ENCODE measurements around the gene SNX27.
A peak's percentile ranks its signal among the peaks of the same experiment; 100 is the strongest.

SNX27 gene

DNA sequence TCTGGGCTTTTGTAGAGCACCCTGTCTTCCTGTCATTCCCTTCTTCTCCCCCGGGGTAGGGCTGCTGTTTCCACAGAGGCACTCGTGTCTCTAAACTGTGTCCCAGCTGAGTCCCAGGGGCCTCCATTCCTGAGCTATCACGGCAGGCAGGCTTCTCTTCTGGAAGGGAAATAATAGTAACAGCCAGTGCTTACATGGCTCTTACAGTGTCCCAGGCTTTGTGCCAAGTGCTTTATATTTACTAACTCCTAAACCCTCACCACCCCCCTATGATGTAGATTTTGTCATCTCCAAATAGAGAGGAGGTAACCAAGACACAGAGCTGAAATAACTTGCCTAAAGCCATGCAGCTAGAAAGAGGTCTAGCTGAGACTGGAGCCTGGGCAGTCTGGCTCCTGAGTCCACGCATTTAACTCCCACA lies 106.2 kb downstream of the SNX27 start:
- Histone ChIP-seq H3K36me3 (ENCODE audit: control insufficient read depth, low read depth, low read length) (no peaks in the 10 kb centered on the region), H3K27ac (ENCODE audit: low read length) (no peak overlapping the region), H3K9me3 (ENCODE audit: control insufficient read depth, low read depth, low read length) (no peaks in the 10 kb centered on the region), H3K4me3 (ENCODE audit: low read length) (no peak overlapping the region), H3K9ac (ENCODE audit: low read length) (no peak overlapping the region), H3K27me3 (ENCODE audit: control insufficient read depth, insufficient read depth, low read length) (peaks cover 57% of the 10 kb centered on the region), H3K4me1 (ENCODE audit: control insufficient read depth, low read depth, low read length) (peaks cover 12% of the 10 kb centered on the region)

- no peaks in the 10 kb centered on the region for H3K9me3 ChIP-seq (ENCODE audit: control insufficient read depth, low read depth, low read length)
- no peak overlapping the region for H3K9ac ChIP-seq (ENCODE audit: low read length)
- peaks cover 62% of the 10 kb centered on the region for H3K27me3 ChIP-seq (ENCODE audit: control insufficient read depth, insufficient read depth, low read length)
- peaks cover 12% of the 10 kb centered on the region for H3K4me1 ChIP-seq (ENCODE audit: control insufficient read depth, low read depth, low read length)
- H3K27ac ChIP-seq (ENCODE audit: low read length), result no peak overlapping the region
- no peak overlapping the region for H3K4me3 ChIP-seq (ENCODE audit: low read length)
- no peaks in the 10 kb centered on the region for H3K36me3 ChIP-seq (ENCODE audit: control insufficient read depth, low read depth, low read length)
Measured at GRCh38 chr1:151718666-151719065, 106.8 kb downstream of the SNX27 start.

GRCh38 chr1:151720125-151720524 lies 108.3 kb downstream of the SNX27 start:
- no peak overlapping the region for H3K27ac ChIP-seq (ENCODE audit: low read length)
- H3K4me3 ChIP-seq (ENCODE audit: low read length), result no peak overlapping the region
- H3K9ac ChIP-seq (ENCODE audit: low read length), result no peak overlapping the region
- peaks cover 66% of the 10 kb centered on the region for H3K27me3 ChIP-seq (ENCODE audit: control insufficient read depth, insufficient read depth, low read length)
- peaks cover 21% of the 10 kb centered on the region for H3K4me1 ChIP-seq (ENCODE audit: control insufficient read depth, low read depth, low read length)
- H3K36me3 ChIP-seq (ENCODE audit: control insufficient read depth, low read depth, low read length), result no peaks in the 10 kb centered on the region
- no peaks in the 10 kb centered on the region for H3K9me3 ChIP-seq (ENCODE audit: control insufficient read depth, low read depth, low read length)

- no peaks in the 10 kb centered on the region for H3K36me3 ChIP-seq (ENCODE audit: control insufficient read depth, low read depth, low read length)
- H3K4me3 ChIP-seq (ENCODE audit: low read length), result no peak overlapping the region
- peaks cover 21% of the 10 kb centered on the region for H3K4me1 ChIP-seq (ENCODE audit: control insufficient read depth, low read depth, low read length)
- H3K27ac ChIP-seq (ENCODE audit: low read length), result no peak overlapping the region
- H3K9me3 ChIP-seq (ENCODE audit: control insufficient read depth, low read depth, low read length), result no peaks in the 10 kb centered on the region
- H3K9ac ChIP-seq (ENCODE audit: low read length), result no peak overlapping the region
- H3K27me3 ChIP-seq (ENCODE audit: control insufficient read depth, insufficient read depth, low read length), result peaks cover 66% of the 10 kb centered on the region
Measured at GRCh38 chr1:151720554-151720953, 108.7 kb downstream of the SNX27 start.

DNA sequence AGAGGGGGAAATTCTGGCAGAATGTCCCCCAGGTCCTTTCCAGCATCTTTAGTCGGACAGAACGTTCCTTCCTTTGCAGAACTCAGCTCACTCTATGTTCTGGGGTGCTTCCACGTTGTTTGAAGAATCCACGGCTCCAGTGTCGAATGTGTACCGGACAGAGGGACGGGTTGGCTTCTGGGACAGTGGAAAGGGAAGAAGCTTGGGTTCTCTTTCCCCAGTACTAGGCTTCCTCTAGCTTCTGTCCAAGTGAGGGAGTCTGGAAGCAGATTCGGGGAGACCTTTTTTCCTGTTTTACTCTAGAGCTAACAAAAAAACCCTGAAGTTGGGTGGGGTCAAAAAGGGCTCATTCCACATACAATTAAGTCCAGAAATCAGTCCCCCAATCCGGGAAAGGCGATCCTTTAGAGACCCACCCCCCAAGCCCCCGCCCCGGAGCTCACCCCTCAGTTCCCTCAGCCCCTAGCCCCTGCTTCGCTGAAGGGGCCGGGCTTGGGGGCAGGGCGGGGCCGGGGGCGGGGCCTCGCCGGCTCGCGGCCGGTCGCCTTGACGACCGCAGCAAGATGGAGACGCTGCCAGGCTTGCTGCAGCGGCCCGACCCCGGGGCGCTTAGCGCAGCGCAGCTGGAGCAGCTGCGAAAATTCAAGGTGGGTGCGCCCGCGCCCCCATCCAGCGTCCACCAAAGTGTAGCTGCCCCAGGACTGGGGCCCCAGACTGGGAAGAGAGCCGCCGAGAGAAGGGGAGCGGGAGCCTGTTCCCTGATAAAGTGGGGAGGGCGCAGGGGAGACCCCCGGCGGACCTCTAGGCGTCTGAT lies 109.3 kb downstream of the SNX27 start, which contains the start of gene RIIAD1:
RIIAD1 (plus strand) TSS at position 549 of the 814 bp plus-strand sequence; CDS start at position 564, 15 bp downstream.
- H3K9me3 ChIP-seq (ENCODE audit: control insufficient read depth, low read depth, low read length), result no peaks in the 10 kb centered on the region
- H3K36me3 ChIP-seq (ENCODE audit: control insufficient read depth, low read depth, low read length), result no peaks in the 10 kb centered on the region
- H3K4me1 ChIP-seq (ENCODE audit: control insufficient read depth, low read depth, low read length), result peaks cover 17% of the 10 kb centered on the region
- H3K27me3 ChIP-seq (ENCODE audit: control insufficient read depth, insufficient read depth, low read length), result peaks cover 66% of the 10 kb centered on the region
- no peak within 1 kb of the TSS for H3K9ac ChIP-seq (ENCODE audit: low read length)
- no peak within 1 kb of the TSS for H3K27ac ChIP-seq (ENCODE audit: low read length)
- H3K4me3 ChIP-seq (ENCODE audit: low read length), result peak within 1 kb of the TSS; percentile 64

DNA sequence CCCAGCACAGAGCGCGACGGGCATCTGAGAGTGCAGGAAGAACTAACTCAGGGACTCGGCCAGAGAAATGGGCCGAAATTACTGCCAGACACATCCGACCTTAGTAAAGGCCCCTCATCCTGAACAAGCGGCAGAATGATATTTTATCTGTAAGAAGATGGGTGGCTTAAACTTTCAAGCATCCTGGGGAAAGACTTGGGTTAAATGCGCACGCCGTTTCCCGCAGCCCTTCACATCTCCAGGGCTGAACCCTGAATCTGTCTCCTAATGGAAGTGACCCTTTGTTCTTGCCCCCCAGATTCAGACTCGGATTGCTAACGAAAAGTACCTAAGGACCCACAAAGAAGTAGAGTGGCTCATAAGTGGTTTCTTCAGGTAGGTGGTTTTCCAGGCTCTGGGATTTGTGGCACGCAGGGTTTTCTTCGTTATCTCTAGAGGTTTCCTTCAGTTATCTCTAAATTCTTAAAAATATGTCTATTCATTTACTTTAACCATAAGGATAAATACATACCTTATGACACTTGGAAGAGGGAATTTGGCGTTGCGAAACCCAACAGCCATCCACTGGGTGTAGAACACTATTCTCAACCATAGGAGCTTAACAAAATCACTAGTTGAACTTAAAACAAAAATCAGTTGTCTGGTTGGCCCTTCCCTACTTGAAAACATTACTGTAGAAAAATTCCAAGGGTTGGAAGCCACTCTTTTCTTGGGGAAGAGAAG lies 110.1 kb downstream of the SNX27 start:
- Histone ChIP-seq H3K27ac (ENCODE audit: low read length) (no peak overlapping the region), H3K4me1 (ENCODE audit: control insufficient read depth, low read depth, low read length) (peaks cover 17% of the 10 kb centered on the region), H3K9ac (ENCODE audit: low read length) (no peak overlapping the region), H3K9me3 (ENCODE audit: control insufficient read depth, low read depth, low read length) (no peaks in the 10 kb centered on the region), H3K4me3 (ENCODE audit: low read length) (peak overlapping the region; percentile 64), H3K27me3 (ENCODE audit: control insufficient read depth, insufficient read depth, low read length) (peaks cover 66% of the 10 kb centered on the region), H3K36me3 (ENCODE audit: control insufficient read depth, low read depth, low read length) (no peaks in the 10 kb centered on the region)

DNA sequence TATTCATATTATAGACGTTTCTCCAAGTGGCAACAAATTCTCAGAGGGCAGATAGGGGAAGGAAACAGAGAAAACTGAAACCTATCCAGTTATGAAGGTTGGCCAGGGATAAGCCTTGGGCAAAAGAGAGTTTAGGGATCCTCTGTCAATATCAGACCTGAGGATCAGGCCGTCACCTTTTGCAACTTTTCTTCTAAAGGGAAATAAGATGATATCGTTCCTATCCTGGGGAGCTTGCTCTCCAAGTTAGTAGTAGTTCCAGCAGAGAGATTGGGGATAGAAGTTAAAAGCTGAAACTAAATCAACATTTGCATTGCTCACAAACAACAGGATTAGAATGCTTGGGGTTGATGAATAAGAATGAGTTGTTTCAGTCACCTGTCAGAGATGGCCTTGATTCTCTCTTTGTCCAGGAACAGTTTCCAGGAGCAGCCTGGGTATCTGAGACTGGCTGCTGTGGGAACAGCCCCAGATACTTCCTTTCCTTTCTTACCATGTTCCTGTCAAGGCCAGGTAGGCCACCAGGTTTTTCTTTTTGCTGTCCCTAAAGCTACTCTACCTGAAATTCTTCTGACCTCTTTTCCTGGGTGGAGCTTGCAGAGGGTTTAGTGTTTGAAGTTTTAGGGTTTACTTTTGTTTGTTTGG lies 112.0 kb downstream of the SNX27 start:
- Histone ChIP-seq H3K27ac (ENCODE audit: low read length) (no peak overlapping the region), H3K4me1 (ENCODE audit: control insufficient read depth, low read depth, low read length) (peaks cover 28% of the 10 kb centered on the region), H3K9me3 (ENCODE audit: control insufficient read depth, low read depth, low read length) (no peaks in the 10 kb centered on the region), H3K27me3 (ENCODE audit: control insufficient read depth, insufficient read depth, low read length) (peaks cover 59% of the 10 kb centered on the region), H3K9ac (ENCODE audit: low read length) (no peak overlapping the region), H3K4me3 (ENCODE audit: low read length) (no peak overlapping the region), H3K36me3 (ENCODE audit: control insufficient read depth, low read depth, low read length) (no peaks in the 10 kb centered on the region)

DNA sequence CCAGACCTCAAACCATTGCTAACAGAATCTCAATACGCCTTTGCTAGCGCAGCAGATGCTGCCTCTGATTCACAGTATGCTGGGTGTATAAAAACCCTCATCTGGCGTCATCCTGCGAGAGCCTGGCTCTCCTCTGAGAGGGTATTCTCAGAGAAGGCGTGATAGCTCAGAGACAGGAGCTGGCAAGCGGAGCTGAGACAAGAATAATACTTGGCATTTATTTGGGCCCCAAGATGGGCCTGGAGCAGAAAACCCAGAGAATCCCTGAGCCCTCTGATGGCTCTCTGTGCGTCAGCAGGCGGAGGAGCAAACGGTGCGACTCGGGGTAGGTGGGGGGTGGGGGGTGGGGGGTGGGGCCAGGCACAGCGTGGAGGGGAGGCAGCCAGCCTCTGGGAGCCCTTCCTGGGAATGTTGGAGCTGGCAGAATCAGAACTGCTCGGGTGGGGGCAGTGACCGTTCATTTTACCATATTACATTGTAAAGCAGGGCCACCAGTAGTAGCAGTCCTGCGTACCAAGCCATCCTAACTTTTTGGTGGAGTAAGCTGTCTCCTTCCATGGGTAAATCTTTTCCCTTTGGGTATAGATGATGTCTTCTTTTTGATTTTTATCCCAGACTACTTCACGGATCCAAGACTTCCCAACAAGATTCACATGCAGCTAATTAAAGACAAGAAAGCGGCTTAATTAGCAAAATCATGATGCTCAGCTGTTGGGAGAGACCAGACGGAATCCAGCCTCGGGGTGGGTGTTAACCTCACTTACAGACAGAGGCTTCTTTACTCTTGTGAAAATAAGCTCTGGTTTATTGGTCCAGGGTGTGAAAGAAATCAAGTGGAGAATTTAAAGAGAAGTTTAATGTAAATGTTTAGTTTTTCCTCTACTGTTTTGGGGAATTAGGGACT lies 116.6 kb downstream of the SNX27 start:
- Histone ChIP-seq H3K9ac (ENCODE audit: low read length) (no peak overlapping the region), H3K4me1 (ENCODE audit: control insufficient read depth, low read depth, low read length) (peaks cover 27% of the 10 kb centered on the region)

GRCh38 chr1:151729157-151729965 lies 117.5 kb downstream of the SNX27 start:
- H3K9me3 ChIP-seq (ENCODE audit: control insufficient read depth, low read depth, low read length), result no peaks in the 10 kb centered on the region
- H3K4me1 ChIP-seq (ENCODE audit: control insufficient read depth, low read depth, low read length), result peaks cover 20% of the 10 kb centered on the region
- H3K27ac ChIP-seq (ENCODE audit: low read length), result no peak overlapping the region
- peaks cover 11% of the 10 kb centered on the region for H3K27me3 ChIP-seq (ENCODE audit: control insufficient read depth, insufficient read depth, low read length)
- H3K36me3 ChIP-seq (ENCODE audit: control insufficient read depth, low read depth, low read length), result no peaks in the 10 kb centered on the region
- H3K4me3 ChIP-seq (ENCODE audit: low read length), result peak overlapping the region; percentile 1
- no peak overlapping the region for H3K9ac ChIP-seq (ENCODE audit: low read length)

More for the DNA sequence above, 116.6 kb downstream of the SNX27 start:
- Histone ChIP-seq H3K36me3 (ENCODE audit: control insufficient read depth, low read depth, low read length) (no peaks in the 10 kb centered on the region), H3K27me3 (ENCODE audit: control insufficient read depth, insufficient read depth, low read length) (peaks cover 17% of the 10 kb centered on the region), H3K27ac (ENCODE audit: low read length) (no peak overlapping the region), H3K4me3 (ENCODE audit: low read length) (peak overlapping the region; percentile 32), H3K9me3 (ENCODE audit: control insufficient read depth, low read depth, low read length) (no peaks in the 10 kb centered on the region)

DNA sequence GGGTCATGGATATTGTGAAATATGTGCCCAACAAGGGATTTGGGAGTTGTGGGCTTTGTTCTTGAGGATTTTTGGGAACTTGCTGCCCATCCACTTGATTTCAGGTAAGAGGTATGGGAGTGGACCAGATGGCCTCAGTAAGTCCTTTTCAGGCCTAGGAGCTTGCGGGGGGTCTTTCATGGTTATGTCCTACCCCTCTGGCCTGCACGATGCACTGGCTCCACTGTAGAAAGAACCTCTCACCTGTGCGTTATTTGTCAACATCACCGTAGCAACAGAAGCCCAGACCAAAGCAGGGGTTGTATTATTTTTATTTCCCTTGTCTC lies 118.1 kb downstream of the SNX27 start:
- Histone ChIP-seq H3K4me3 (ENCODE audit: low read length) (no peak overlapping the region), H3K27me3 (ENCODE audit: control insufficient read depth, insufficient read depth, low read length) (peaks cover 11% of the 10 kb centered on the region), H3K27ac (ENCODE audit: low read length) (no peak overlapping the region), H3K9ac (ENCODE audit: low read length) (no peak overlapping the region), H3K36me3 (ENCODE audit: control insufficient read depth, low read depth, low read length) (no peaks in the 10 kb centered on the region), H3K9me3 (ENCODE audit: control insufficient read depth, low read depth, low read length) (no peaks in the 10 kb centered on the region), H3K4me1 (ENCODE audit: control insufficient read depth, low read depth, low read length) (peaks cover 22% of the 10 kb centered on the region)
